Activated T-cell treated with anti-CD3 and anti-CD28 coated beads for 4 hours (primary cell): ENCODE results near the gene SHISAL2B.
"Not testable (repeated sequence)": the region's sequence is repeated elsewhere in the genome, so short reads cannot be mapped to it uniquely, and the experiment has no call there.

Source experiments
- DNase-seq: peaks from one replicate; pipeline ENCODE4 v3.0.0-alpha.2; 2020

Gene SHISAL2B

DNA sequence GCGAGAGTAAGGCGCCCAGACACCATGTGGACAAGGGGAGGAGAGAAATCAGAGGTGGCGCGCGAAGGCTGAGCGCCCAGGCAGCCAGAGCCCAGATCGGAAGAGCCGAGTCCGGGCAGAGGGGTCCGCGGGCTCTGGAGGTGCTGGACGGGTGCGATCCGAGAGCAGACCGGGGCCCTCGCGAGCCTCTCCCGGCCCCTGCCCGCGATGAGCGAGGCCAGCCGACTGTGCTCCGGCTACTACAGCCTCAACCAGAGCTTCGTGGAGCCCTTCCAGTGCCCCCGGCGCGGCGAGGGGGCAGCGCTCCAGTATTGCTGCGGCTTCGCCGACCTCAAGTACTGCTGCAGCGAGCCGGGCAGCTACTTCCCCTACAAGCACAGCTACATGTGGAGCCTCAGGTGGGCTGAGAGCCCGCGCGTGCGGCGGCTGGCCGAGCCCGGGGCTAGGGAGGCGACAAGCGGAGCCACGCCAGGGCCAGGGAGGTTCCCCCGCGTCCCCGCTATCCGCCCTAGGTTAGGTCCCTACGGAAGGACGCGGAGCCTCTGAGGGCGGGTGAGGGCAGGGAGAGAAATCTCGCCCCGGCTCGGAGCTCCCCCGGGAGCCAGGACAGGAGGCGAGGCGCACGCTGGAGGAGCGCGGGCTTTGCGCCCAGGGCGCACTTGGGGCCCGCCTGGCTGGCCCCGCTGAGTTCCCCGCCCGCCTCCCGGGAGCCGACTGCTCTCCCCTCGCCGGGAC lies at the start of gene SHISAL2B:
SHISAL2B (plus strand) TSS at position 87 of the 735 bp plus-strand sequence; CDS start at position 208, 121 bp downstream.
- no peak for DNase-seq

DNA sequence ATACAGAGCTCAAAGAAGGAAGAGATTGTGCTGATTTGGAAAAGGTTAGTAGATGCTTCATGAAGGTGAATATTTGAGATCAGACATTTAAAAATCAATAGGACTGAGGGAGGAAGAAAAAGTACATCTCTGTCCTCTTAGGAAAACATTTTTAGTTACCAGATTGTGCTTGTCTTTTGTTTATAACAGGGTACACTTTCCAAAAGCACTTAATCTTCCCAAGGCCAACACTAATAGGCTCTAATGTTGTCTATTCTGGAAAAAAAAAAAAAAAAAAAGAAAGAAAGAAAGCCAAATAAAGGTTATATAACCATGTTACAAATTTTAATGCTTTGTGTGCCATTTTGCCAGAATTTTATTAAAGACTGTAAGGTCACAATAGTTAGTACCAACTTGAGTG lies 45.5 kb upstream of the SHISAL2B start:
- DNase-seq = no peak

DNA sequence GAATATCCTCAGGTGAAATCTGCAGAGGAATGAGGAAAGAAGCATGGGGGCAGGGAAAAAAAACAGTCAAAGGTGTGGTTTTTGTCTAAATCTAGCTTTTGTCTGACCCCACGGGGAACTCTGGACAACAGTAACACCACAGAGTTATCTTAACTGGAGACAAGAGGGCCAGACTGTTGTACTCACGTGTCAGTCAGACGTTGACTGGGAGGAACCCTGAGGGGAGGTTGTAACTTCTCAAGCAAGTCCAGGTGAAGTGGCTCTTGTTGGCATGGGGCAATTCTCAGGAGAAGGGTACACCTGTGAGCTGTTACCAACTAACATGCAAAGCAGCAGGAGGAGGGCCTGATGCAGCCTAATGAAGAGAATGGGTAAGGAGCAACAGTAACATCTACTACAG lies 44.1 kb upstream of the SHISAL2B start:
- DNase-seq = no peak

- DNase-seq = no peak
Measured at GRCh38 chr5:64649512-64649911, 40.8 kb upstream of the SHISAL2B start.

DNA sequence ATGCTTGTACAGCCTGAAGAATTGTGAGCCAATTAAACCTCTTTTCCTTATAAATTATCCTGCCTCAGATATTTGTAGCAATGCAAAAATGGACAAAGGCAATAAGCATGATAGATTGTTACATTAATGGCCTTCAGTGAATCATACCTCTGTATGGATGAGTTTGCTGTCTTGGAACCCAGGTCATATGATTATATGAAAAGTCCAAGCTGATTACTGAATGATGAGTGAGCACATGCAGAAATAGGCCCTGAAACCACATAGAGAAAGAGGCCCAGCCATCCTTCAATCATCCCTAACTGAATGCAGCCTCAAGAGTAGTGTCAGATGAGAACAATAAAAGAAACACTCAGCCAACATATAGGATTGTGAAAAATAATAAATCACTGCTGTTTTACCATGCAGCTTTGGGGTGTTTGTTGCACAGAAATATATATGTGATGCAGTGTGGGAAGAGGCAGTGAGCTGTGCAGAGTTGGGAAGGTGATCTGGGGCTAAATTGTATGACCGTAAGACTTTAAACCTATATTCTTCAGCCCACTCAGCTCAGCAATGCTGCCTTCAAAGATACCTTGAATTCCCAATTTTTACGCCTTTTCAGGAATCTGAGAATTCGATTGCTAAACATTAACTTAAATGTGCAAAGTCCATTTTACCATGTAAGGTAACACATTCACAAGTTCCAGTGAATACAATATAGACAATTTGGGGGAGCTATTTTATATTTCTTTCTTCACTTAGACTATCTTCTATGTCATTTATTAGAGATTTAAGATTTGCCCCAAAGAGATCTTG lies 36.3 kb upstream of the SHISAL2B start:
- no peak for DNase-seq

GRCh38 chr5:64654561-64654938 lies 35.8 kb upstream of the SHISAL2B start:
- DNase-seq = no peak

GRCh38 chr5:64655596-64655995 lies 34.7 kb upstream of the SHISAL2B start:
- DNase-seq = no peak

GRCh38 chr5:64659289-64659688 lies 31.0 kb upstream of the SHISAL2B start:
- no peak for DNase-seq

DNA sequence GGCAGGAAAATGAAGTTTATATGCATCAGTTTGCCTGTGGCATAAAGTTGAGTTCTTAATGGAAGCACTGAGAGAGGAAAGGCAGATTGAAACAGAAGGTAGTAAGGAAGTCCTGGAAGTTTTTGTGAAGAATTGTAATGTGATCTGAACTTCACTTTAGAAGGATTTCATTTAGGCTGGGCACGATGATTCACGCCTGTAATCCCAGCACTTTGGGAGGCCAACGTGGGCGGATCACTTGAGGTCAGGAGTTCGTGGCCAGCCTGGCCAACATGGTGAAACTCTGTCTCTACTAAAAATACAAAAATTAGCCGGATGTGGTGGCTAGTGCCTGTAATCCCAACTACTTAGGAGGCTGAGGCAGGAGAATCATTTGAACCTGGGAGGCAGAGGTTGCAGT lies 27.1 kb upstream of the SHISAL2B start:
- not testable (repeated sequence) for DNase-seq

DNA sequence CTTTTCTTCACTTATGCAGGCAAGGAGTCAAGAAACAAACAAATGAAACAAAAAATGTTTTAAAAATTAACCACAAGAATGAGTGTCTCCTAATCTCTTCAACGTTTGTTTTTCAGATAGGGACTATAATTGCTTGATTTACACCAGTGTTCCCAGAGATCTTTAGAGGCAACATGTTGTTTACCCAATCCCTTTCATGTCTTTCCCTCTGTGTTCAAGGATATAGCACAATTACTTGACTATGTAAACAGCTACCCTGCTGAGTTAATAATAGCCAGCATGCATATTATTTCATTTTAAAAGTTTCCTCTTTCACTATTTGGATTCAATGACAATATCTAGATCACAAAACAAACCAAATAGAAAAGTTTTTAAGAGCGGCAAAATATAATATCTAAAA lies 25.1 kb upstream of the SHISAL2B start:
- DNase-seq = no peak

- DNase-seq = no peak
Measured at GRCh38 chr5:64666078-64666477, 24.2 kb upstream of the SHISAL2B start.

DNA sequence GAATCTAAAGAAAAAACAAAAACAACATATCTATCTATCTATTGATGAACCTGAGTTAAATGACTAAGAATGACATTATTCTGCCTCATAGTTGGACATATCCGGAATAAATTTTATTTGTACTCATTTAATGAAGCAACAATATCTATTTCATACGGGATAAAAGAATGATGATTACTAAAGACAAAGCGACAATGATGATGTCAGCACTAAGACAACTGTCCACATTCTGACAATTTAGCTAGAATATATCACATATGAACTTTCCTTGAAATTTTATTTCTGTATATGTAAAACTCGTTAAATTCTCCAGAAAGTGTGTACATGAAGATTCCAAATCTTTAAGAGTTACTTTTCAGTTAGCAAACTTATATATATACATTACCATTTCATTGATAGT lies 23.2 kb upstream of the SHISAL2B start:
- no peak for DNase-seq

GRCh38 chr5:64670277-64670676 lies 20.0 kb upstream of the SHISAL2B start:
- DNase-seq = no peak

- no peak for DNase-seq
Measured at GRCh38 chr5:64671678-64672077, 18.6 kb upstream of the SHISAL2B start.

- no peak for DNase-seq
Measured at GRCh38 chr5:64678374-64678773, 11.9 kb upstream of the SHISAL2B start.

DNA sequence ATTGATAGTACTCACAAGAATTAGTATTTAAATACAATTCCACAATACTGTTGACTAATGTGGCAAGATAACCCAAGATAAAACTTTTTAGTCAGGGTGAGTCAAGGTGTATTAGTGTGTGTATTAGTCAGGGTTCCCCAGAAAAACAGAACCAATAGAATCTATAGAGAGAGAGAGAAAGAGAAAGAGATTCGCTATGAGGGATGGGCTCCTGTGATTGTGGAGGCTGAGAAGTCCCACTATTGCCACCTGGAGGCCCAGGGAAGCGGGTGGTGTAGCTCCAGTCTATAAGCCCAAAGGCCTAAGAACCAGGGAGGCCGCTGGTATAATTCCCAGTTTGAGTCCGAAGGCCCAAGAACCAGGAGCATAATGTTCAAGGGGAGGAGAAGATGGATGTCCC lies 10.0 kb upstream of the SHISAL2B start:
- no peak for DNase-seq

DNA sequence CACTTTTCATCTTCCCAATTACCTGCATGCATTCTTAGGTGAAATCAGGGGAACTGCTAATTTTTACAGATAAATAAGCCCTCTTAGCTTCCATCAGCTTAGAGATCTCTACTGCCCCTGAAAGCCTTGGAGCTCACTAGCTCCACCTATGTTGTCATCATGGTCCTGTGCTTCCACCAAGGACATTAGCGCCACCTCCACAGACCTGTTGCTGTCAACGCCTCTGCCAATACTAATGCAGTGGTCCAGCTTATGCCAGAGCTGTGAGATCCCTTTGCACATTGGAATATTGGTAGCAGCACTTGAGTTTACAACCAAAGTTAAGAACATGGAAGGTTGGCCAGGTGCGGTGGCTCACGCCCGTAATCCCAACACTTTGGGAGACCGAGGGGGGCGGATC lies 7.7 kb upstream of the SHISAL2B start:
- DNase-seq = no peak

DNA sequence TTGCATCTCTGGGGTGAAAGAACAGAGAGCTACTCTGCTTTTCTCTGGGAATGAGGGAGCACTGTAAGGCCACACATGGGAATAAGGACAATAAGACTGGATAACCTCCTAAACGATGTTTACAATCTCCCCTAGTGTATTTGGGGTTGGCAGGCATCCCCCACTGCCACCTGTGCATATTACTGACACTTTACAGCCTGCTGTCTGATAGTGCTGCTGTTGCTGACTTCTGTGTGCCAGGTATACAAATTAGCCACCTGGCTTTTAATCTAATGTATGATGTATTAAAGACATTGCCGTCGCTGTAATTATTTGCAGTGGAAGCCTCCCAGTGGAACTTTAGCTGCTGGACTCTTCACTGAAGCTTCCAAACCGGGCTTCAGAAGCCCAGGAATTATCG lies 4.4 kb upstream of the SHISAL2B start:
- no peak for DNase-seq

DNA sequence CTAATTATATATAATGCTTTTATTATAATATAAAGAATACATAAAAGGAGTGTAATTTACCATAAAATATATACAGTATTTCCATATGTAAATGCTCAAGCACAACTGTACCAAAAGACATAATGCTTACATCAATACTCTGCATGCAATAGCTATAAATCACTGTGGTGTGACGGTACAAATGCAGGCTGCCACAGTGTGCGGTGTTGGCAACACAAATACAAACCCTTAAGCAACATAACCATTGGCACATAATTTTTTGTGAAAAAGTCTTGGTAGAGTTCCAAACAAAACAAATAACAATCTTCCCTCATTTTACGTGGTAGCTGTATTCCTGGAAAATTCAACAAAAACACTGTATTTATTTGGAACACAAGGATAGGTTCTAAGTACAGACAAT lies 1.9 kb upstream of the SHISAL2B start:
- DNase-seq = no peak

- no peak for DNase-seq
Measured at GRCh38 chr5:64688965-64689364, 1.3 kb upstream of the SHISAL2B start.

GRCh38 chr5:64690104-64690416 lies 243 bp upstream of the SHISAL2B start:
- no peak for DNase-seq

DNA sequence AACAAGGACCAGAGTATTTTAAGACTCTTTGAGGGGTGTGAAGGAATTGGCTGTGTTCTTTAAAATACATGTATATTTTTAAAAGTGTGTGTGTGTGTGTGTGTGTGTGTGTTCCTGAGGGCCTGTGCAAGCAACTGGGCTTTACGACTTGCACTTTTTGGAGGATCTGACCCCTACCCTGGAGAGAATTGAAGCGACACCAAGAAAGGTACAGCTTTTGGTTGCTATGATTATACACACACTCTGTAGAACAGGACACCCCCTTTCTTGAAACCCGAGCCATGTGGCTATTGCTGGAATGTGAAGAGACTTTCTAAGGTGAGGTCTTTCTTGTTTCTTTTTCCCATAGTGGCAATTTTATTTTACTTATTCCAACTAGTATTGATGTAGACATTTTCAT lies 988 bp downstream of the SHISAL2B start:
- no peak for DNase-seq

DNA sequence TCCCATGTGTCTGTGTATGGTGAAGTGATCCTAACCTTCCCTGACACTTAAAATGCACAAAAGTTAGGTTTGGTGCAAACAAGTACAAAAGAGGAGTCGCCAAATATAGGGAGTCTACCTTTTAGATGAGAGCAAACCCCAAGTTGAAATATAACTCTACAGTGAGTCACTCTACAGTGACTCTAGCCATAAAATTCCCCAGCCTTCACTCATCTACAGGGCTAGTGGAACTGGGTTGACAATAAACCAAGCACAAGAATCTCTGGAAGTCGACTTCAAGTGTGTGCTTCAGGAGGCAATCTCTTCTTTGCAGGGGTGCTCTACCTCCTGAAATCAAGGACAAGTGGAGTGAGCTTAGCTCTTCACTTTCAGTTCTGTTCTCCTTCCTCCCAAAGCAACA lies 3.3 kb downstream of the SHISAL2B start:
- DNase-seq = no peak

GRCh38 chr5:64696414-64696813 lies 6.1 kb downstream of the SHISAL2B start:
- not testable (repeated sequence) for DNase-seq

DNA sequence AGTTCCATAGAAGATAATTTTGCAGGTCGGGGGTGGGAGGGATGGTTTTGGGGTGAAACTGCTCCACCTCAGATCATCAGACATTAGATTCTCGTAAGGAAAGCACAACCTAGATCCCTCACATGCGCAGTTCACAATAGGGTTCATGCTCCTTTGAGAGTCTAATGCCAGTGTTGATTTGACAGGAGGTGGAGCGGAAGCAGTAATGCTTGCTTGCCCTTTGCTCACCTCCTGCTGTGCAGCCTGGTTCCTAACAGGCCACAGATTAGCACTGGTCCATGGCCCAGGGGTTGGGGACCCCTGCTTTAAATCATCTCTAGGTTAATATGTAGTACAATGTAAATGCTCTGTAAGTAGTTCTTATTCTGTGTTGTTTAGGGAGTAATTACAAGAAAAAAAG lies 10.5 kb downstream of the SHISAL2B start:
- no peak for DNase-seq
